Breast epithelium (tissue), 3 donors: ENCODE data around the gene UMODL1.

ENCODE experiments used
- CTCF ChIP-seq, 3 donors: fragments of 450-650 bp; IDR thresholded peaks; one replicate each; pipeline ENCODE4 v1.5.1; 2016 to 2017; ENCODE audit warnings: antibody characterized with exemption in 3 of 3, mild to moderate bottlenecking in 3 of 3, moderate library complexity in 3 of 3
- POLR2A ChIP-seq: fragments of 450-650 bp; IDR thresholded peaks from one replicate; pipeline ENCODE4 v1.6.1; 2016; ENCODE audit warnings: antibody characterized with exemption, mild to moderate bottlenecking, moderate library complexity
- POLR2AphosphoS5 ChIP-seq, 3 donors: sonication (generic); formaldehyde crosslinking; IDR thresholded peaks; one replicate each; pipeline ENCODE4 v1.6.1; 2017; ENCODE audit warnings: antibody characterized with exemption in 3 of 3

GRCh38 chr21:42039470-42039901, 31.6 kb upstream of the UMODL1 start:
- TF ChIP-seq POLR2A (no peak), CTCF (IDR thresholded peaks at IDR 0.05) (no peak), POLR2AphosphoS5 (IDR thresholded peaks at IDR 0.05) (peak; percentile 24 to 82 (median 42))
